Panc1 (cell line): ENCODE measurements around the gene F2R.

Source experiments
- POLR2AphosphoS5 ChIP-seq: IDR thresholded peaks from 2 replicates; pipeline ENCODE4 v1.6.1; 2012; ENCODE audit warnings: mild to moderate bottlenecking, low read depth, low read length, moderate library complexity
- SIN3A ChIP-seq: IDR thresholded peaks from 2 replicates; pipeline ENCODE4 v1.6.1; 2012; ENCODE audit warnings: low read depth, mild to moderate bottlenecking, low read length, moderate library complexity, borderline replicate concordance; ENCODE audit not compliant: insufficient read depth
- TCF7L2 ChIP-seq: IDR thresholded peaks from 2 replicates; pipeline ENCODE4 v1.6.1; 2011; ENCODE audit warnings: mild to moderate bottlenecking, low read depth, low read length, inconsistent platforms
- TF ChIP-seq, protein P1 (sequence below): fragments of 450-650 bp; IDR thresholded peaks from 2 replicates; pipeline ENCODE4 v1.5.1; 2017; ENCODE audit warnings: mild to moderate bottlenecking
- TF ChIP-seq, protein P2 (sequence below), 2 experiments: IDR thresholded peaks; 2 replicates each; pipeline ENCODE4 v1.6.1; 2011 to 2012; ENCODE audit warnings: low read depth in 2 of 2, control low read depth in 1 of 2, low read length in 1 of 2, mild to moderate bottlenecking in 1 of 2, moderate library complexity in 1 of 2; ENCODE audit not compliant: insufficient read depth in 1 of 2

DNA sequence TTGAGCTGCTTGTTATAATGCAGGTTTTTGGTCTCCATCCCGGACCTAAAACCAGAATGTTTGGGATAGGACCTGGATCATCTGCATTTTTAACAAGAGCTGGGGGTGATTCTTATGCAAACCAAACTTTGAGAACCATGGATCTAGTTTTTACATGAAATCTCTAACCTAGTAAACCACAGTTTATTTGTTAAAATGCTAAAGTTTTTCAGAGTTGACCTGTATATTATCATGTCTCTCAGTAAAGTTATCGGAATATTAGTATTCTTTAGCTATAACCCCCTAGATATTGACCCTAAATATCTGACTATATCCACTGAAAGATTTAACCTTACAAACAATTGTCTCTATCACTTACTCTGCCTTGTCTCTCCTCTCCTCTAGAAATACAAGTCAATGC, 28.7 kb downstream of the F2R start:
- TF ChIP-seq, protein P1, sequence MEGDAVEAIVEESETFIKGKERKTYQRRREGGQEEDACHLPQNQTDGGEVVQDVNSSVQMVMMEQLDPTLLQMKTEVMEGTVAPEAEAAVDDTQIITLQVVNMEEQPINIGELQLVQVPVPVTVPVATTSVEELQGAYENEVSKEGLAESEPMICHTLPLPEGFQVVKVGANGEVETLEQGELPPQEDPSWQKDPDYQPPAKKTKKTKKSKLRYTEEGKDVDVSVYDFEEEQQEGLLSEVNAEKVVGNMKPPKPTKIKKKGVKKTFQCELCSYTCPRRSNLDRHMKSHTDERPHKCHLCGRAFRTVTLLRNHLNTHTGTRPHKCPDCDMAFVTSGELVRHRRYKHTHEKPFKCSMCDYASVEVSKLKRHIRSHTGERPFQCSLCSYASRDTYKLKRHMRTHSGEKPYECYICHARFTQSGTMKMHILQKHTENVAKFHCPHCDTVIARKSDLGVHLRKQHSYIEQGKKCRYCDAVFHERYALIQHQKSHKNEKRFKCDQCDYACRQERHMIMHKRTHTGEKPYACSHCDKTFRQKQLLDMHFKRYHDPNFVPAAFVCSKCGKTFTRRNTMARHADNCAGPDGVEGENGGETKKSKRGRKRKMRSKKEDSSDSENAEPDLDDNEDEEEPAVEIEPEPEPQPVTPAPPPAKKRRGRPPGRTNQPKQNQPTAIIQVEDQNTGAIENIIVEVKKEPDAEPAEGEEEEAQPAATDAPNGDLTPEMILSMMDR: no peak
- TF ChIP-seq POLR2AphosphoS5 (no peak), SIN3A (no peak), TCF7L2 (no peak)
- TF ChIP-seq, protein P2, sequence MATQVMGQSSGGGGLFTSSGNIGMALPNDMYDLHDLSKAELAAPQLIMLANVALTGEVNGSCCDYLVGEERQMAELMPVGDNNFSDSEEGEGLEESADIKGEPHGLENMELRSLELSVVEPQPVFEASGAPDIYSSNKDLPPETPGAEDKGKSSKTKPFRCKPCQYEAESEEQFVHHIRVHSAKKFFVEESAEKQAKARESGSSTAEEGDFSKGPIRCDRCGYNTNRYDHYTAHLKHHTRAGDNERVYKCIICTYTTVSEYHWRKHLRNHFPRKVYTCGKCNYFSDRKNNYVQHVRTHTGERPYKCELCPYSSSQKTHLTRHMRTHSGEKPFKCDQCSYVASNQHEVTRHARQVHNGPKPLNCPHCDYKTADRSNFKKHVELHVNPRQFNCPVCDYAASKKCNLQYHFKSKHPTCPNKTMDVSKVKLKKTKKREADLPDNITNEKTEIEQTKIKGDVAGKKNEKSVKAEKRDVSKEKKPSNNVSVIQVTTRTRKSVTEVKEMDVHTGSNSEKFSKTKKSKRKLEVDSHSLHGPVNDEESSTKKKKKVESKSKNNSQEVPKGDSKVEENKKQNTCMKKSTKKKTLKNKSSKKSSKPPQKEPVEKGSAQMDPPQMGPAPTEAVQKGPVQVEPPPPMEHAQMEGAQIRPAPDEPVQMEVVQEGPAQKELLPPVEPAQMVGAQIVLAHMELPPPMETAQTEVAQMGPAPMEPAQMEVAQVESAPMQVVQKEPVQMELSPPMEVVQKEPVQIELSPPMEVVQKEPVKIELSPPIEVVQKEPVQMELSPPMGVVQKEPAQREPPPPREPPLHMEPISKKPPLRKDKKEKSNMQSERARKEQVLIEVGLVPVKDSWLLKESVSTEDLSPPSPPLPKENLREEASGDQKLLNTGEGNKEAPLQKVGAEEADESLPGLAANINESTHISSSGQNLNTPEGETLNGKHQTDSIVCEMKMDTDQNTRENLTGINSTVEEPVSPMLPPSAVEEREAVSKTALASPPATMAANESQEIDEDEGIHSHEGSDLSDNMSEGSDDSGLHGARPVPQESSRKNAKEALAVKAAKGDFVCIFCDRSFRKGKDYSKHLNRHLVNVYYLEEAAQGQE (IDR thresholded peaks at IDR 0.05; ENCODE audit: insufficient read depth in 1 of 2, low read depth in 2 of 2, low read length in 1 of 2): no peak
